SK-N-MC (cell line): ENCODE results near the gene SPACDR.

Experiments
- DNase-seq: peaks from one replicate; pipeline ENCODE4 v3.0.0-alpha.2; 2011; ENCODE audit warnings: low read depth, low spot score
- H3K27ac ChIP-seq: fragments of 200-600 bp; sonication (generic); 2 replicates; pipeline ENCODE4 v1.5.1; 2016; ENCODE audit warnings: mixed run types
- H3K36me3 ChIP-seq: fragments of 200-600 bp; sonication (generic); 2 replicates; pipeline ENCODE4 v1.6.1; 2017; ENCODE audit warnings: antibody characterized with exemption, low read length, mixed read lengths; ENCODE audit not compliant: insufficient read depth
- H3K4me3 ChIP-seq: fragments of 200-600 bp; sonication (generic); 2 replicates; pipeline ENCODE4 v1.5.1; 2016
- H3K9ac ChIP-seq: fragments of 200-600 bp; sonication (generic); 2 replicates; pipeline ENCODE4 v1.8.0; 2017; ENCODE audit warnings: mixed run types, mixed read lengths; ENCODE audit not compliant: insufficient read length
- H3K9me3 ChIP-seq: fragments of 200-600 bp; sonication (generic); 2 replicates; pipeline ENCODE4 v1.6.1; 2017; ENCODE audit warnings: low read depth, mild to moderate bottlenecking, antibody characterized with exemption, low read length, moderate library complexity, mixed read lengths
- EZH2 ChIP-seq: fragments of 200-600 bp; sonication (generic); IDR thresholded peaks from one replicate; pipeline ENCODE4 v1.6.1; 2017; ENCODE audit warnings: antibody characterized with exemption
- FOXP2 ChIP-seq: optimal IDR thresholded peaks from 2 replicates; pipeline ENCODE3; 2011; ENCODE audit warnings: mild to moderate bottlenecking, moderate library complexity; ENCODE audit not compliant: insufficient read depth; ENCODE audit errors: extremely low read length, control extremely low read depth
- POLR2AphosphoS5 ChIP-seq: IDR thresholded peaks from 2 replicates; pipeline ENCODE4 v1.6.1; 2012; ENCODE audit warnings: mild to moderate bottlenecking, low read depth, low read length, borderline replicate concordance

The SPACDR gene

DNA sequence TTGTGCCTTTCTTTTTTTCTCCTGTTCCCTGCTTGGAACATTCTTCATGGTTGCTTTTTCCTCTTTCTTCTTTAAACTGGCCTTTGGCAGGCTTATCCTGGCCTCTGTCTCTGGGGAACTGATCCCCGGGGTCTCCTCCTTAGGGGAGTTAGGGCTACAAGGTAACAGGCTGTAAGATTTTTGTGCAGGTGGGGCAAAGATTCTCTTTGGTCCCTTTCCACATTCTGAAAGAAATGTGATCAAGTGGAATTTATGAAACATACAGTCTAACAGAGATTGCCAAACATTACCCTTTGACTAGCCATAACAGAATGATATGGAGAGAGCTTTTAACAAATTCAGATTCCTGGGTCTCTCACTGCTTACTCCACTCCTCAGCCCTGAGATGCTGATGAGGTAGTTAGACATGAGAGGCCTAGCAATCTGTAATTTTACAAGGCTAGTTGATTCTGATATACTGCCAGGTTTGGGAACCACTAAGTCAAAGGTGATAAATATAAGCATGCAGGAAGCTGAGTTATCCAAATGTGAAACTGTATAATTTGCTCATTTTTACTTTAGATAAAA is 44.3 kb downstream of the SPACDR start:
- no peak overlapping the region for H3K27ac ChIP-seq

DNA sequence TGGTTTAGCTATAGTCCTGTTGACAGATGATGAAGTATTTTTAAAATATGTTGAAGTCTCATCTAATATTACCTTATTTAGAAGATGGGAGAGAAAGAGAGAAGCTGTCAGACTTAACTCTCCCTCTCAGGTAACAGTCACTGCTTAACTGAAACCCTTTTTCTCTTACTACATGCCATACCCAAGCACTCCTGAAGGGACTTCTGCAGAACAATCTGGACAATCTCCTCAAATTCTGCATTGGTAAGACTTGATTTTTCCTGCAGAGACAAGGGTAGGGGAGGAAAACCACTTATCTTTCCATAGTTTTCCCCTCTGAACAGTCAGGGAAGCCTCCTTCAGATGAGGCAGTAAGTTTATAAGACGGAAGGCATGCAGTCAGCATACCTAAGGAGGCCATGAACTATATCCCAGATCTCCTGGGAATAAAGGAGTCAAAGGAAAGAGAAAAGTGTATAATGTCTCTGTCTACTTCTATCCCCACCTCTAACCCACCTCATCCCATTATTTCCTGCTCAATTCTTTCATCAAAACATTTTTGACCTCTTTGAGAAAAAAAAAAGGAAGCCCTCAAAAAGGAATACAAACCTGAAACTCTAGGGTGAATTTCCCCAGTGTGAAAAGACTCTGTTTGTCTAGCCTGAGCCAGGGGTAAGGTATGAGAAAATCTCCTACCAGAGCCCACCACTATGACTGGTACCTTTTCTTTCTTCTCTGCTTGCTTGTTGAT is 45.0 kb downstream of the SPACDR start:
- no peak overlapping the region for H3K9ac ChIP-seq
- TF ChIP-seq FOXP2 (no peak), EZH2 (no peak), POLR2AphosphoS5 (no peak)
- no peak overlapping the region for H3K4me3 ChIP-seq
- H3K27ac ChIP-seq: no peak overlapping the region
- no peaks in the 10 kb centered on the region for H3K9me3 ChIP-seq
- no peak for DNase-seq
- H3K36me3 ChIP-seq: no peaks in the 10 kb centered on the region

More for the DNA sequence above, 44.3 kb downstream of the SPACDR start:
- Histone ChIP-seq H3K9ac (no peak overlapping the region), H3K4me3 (no peak overlapping the region), H3K36me3 (no peaks in the 10 kb centered on the region), H3K9me3 (no peaks in the 10 kb centered on the region)
- DNase-seq: no peak
- TF ChIP-seq FOXP2 (no peak), POLR2AphosphoS5 (no peak), EZH2 (no peak)

DNA sequence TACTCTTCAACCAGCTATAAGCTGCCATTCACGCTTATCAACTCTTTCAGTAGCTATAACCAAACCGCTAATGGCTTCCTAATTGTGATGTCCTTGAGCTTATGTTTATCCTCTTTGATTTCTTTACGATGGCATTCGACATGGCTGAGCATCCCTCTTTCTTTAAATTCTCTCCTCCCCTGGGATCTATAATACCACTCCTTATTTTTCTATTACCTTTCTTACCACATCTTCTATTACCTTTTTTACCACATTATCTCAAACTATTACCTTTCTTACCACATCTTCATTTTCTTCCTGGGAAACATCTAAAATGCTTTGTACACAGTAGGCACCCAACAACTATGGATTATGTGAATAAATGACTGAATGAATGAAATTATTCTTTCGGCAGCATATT is 48.6 kb downstream of the SPACDR start:
- Histone ChIP-seq H3K36me3 (no peaks in the 10 kb centered on the region), H3K27ac (no peak overlapping the region), H3K9me3 (no peaks in the 10 kb centered on the region), H3K4me3 (no peak overlapping the region), H3K9ac (no peak overlapping the region)
- TF ChIP-seq POLR2AphosphoS5: no peak
- no peak for TF ChIP-seq EZH2
- no peak for TF ChIP-seq FOXP2
- no peak for DNase-seq

DNA sequence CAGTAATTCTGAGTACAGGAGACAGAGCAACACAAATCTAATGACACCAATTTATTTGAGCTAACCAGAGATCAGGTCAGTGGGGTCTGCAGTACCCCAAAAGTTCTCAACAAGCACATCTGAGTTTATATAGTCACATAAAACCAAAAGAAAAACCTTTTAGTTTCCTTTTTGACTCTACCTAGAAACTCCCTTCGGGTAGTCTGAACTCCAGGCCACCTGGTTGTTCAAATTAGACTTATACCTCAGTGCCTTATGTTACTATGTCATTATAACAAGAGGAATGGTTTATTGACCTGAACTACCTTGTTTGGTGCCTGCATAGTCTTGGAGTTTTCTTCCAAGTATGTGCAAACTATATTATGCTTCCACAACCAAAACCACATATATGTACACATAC is 50.2 kb downstream of the SPACDR start:
- Histone ChIP-seq H3K27ac (no peak overlapping the region), H3K36me3 (no peaks in the 10 kb centered on the region), H3K9me3 (no peaks in the 10 kb centered on the region), H3K4me3 (no peak overlapping the region), H3K9ac (no peak overlapping the region)
- no peak for DNase-seq
- TF ChIP-seq EZH2: no peak
- TF ChIP-seq FOXP2: no peak
- TF ChIP-seq POLR2AphosphoS5: no peak

DNA sequence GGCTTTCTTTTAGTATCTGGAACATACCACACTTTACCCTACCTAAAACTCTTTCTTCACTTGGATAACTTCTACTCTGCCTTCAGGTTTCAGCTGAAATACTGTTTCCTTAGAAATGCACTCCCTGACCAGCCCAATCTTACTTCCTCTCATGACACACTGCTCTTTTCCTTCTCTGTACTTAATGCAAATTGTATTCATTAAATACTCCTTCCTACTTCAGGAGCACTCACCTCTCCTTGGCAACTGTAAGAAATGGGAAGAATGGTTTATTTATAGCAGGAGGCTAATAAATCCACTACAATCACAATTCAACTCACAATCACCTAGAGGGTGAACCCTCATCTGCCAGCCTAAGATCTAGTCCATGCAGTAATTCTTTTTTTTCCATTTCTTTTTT is 50.7 kb downstream of the SPACDR start:
- no peak for DNase-seq
- Histone ChIP-seq H3K4me3 (no peak overlapping the region), H3K9me3 (no peaks in the 10 kb centered on the region), H3K27ac (no peak overlapping the region), H3K36me3 (no peaks in the 10 kb centered on the region), H3K9ac (no peak overlapping the region)
- TF ChIP-seq POLR2AphosphoS5: no peak

DNA sequence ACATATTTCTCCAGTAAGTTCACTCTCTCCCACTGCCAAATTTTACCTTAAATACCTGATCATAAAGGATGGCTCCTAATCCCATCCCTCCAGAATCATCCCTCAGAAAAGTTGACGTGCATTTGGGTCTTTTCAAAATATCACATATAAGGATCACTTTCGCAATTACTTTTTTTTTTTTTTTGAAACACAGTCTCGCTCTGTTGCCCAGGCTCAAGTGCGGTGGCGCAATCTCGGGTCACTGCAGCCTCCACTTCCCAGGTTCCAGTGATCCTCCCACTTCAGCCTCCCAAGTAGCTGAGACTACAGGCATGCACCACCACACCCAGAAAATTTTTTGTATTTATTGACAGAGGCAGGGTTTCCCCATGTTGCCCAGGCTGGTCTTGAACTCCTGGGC is 53.0 kb downstream of the SPACDR start:
- no peak for DNase-seq
- no peak overlapping the region for H3K4me3 ChIP-seq
- H3K9me3 ChIP-seq: no peaks in the 10 kb centered on the region
- H3K27ac ChIP-seq: no peak overlapping the region
- no peaks in the 10 kb centered on the region for H3K36me3 ChIP-seq
- H3K9ac ChIP-seq: no peak overlapping the region
- TF ChIP-seq POLR2AphosphoS5 (no peak), FOXP2 (no peak), EZH2 (no peak)

DNA sequence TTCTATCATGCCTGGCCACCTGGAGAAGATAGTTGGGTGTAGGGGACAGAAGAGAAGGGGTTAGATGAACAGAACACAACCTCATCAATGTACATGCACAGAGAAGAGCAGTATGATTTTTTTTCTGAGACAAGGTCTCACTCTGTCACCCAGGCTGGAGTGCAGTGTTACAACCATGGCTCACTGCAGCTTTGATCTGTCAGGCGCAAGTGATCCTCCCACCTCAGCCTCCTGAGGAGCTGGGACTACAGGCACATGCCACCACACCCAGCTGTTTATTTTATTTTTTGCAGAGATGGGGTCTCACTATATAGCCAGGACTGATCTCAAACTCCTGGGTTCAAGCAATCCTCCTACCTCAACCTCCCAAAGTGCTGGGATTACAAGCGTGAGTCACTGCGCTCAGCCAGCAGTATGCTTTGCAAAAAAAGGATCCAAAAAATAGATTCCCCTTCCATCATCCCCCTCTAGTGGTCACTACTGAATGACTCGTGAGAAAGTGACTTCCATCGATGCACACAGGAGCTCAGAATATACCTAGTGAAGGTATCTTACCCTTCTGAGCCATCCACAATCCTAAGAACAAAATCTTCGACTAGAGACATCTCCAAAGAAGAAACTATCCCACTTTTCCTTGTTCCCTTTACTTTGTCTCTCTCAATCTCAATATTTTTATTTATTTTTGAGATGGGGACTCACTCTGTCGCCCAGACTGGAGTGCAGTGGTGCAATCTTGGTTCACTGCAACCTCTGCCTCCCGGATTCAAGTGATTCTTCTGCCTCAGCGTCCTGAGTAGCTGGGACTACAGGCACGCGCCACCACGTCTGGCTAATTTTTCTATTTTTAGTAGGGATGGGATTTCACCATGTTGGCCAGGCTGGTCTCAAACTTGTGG is 56.5 kb downstream of the SPACDR start:
- TF ChIP-seq FOXP2 (no peak), POLR2AphosphoS5 (no peak), EZH2 (no peak)
- H3K9me3 ChIP-seq: no peaks in the 10 kb centered on the region
- H3K36me3 ChIP-seq: no peaks in the 10 kb centered on the region
- H3K9ac ChIP-seq: no peak overlapping the region
- no peak for DNase-seq
- H3K27ac ChIP-seq: no peak overlapping the region
- no peak overlapping the region for H3K4me3 ChIP-seq

DNA sequence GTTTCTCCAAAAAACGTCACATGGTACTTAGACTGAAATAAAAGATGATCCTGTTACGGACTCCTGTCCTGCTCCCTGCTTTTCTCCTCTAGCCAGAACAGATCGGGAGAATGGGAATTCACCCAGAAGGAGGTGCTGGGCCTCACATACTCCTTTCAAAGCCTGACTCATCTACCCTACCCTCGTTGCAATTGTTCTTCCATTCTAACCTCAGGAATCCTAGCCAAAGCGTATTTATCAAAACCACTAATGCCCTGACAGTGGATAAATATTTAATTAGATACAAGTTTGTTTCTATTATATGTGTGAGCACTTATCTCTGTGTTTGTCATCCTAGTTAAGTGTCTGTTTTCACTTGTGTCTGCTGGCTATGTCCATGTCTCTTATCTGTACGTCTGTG is 57.3 kb downstream of the SPACDR start:
- no peak overlapping the region for H3K4me3 ChIP-seq
- no peaks in the 10 kb centered on the region for H3K36me3 ChIP-seq
- H3K9me3 ChIP-seq: no peaks in the 10 kb centered on the region
- no peak overlapping the region for H3K27ac ChIP-seq
- TF ChIP-seq EZH2 (no peak), FOXP2 (no peak), POLR2AphosphoS5 (no peak)
- no peak overlapping the region for H3K9ac ChIP-seq
- DNase-seq: no peak
